ENCODE data around the gene SEZ6L2. TPM values are rescaled to one million over a fixed set of nuclear protein-coding genes. Genes with fewer than 3 reads are reported as not detected.

Gene SEZ6L2
- total and polyA plus RNA-seq, 9 of the 15 experiments (the other 6 are each of a cell fraction or from before 2014, with no cell fraction given), result 0.10 to 2.1 (median 0.72) TPM

DNA sequence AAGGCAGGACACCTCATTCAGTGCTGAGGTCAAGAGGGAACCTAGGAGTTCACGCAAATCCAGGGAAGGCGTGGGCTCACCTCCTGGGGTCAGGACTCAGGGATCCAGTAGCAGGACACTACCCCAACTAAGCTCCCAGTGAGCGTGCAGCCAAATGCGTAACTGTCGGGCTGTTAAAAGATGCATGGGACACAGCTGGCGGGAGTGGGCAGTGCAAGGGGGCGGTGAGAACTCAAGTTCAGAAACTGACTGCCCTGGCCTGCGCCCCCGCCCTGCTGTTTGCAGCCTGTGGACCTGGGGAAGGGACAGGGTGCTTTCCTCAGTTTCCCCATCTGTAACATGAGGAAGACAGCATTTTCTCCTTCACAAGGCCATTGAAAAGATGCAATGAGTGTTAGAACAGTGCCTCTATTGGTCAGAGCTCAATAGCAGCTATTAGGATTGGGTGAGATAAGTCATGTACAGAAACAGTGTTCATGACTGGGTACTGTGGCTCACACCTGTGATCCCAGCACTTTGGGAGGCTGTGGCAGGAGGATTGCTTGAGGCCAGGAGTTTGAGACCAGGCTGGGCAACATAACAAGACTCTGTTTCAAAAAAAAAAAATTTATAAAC, 56.5 kb downstream of the SEZ6L2 start (continued):
- no peak for TF ChIP-seq RNF2 (IDR thresholded peaks at IDR 0.05)
- TF ChIP-seq, protein P1, sequence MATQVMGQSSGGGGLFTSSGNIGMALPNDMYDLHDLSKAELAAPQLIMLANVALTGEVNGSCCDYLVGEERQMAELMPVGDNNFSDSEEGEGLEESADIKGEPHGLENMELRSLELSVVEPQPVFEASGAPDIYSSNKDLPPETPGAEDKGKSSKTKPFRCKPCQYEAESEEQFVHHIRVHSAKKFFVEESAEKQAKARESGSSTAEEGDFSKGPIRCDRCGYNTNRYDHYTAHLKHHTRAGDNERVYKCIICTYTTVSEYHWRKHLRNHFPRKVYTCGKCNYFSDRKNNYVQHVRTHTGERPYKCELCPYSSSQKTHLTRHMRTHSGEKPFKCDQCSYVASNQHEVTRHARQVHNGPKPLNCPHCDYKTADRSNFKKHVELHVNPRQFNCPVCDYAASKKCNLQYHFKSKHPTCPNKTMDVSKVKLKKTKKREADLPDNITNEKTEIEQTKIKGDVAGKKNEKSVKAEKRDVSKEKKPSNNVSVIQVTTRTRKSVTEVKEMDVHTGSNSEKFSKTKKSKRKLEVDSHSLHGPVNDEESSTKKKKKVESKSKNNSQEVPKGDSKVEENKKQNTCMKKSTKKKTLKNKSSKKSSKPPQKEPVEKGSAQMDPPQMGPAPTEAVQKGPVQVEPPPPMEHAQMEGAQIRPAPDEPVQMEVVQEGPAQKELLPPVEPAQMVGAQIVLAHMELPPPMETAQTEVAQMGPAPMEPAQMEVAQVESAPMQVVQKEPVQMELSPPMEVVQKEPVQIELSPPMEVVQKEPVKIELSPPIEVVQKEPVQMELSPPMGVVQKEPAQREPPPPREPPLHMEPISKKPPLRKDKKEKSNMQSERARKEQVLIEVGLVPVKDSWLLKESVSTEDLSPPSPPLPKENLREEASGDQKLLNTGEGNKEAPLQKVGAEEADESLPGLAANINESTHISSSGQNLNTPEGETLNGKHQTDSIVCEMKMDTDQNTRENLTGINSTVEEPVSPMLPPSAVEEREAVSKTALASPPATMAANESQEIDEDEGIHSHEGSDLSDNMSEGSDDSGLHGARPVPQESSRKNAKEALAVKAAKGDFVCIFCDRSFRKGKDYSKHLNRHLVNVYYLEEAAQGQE (IDR thresholded peaks at IDR 0.05; ENCODE audit: borderline replicate concordance), result no peak
- TF ChIP-seq, protein P1 (CRISPR knock-in tag; IDR thresholded peaks at IDR 0.05; ENCODE audit: low read depth), result no peak
- TF ChIP-seq, protein P2, sequence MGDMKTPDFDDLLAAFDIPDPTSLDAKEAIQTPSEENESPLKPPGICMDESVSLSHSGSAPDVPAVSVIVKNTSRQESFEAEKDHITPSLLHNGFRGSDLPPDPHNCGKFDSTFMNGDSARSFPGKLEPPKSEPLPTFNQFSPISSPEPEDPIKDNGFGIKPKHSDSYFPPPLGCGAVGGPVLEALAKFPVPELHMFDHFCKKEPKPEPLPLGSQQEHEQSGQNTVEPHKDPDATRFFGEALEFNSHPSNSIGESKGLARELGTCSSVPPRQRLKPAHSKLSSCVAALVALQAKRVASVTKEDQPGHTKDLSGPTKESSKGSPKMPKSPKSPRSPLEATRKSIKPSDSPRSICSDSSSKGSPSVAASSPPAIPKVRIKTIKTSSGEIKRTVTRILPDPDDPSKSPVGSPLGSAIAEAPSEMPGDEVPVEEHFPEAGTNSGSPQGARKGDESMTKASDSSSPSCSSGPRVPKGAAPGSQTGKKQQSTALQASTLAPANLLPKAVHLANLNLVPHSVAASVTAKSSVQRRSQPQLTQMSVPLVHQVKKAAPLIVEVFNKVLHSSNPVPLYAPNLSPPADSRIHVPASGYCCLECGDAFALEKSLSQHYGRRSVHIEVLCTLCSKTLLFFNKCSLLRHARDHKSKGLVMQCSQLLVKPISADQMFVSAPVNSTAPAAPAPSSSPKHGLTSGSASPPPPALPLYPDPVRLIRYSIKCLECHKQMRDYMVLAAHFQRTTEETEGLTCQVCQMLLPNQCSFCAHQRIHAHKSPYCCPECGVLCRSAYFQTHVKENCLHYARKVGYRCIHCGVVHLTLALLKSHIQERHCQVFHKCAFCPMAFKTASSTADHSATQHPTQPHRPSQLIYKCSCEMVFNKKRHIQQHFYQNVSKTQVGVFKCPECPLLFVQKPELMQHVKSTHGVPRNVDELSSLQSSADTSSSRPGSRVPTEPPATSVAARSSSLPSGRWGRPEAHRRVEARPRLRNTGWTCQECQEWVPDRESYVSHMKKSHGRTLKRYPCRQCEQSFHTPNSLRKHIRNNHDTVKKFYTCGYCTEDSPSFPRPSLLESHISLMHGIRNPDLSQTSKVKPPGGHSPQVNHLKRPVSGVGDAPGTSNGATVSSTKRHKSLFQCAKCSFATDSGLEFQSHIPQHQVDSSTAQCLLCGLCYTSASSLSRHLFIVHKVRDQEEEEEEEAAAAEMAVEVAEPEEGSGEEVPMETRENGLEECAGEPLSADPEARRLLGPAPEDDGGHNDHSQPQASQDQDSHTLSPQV (IDR thresholded peaks at IDR 0.05), result no peak
- no peak for TF ChIP-seq SMAD1 (IDR thresholded peaks at IDR 0.05; ENCODE audit: low read depth, low read length, partially characterized antibody)
- TF ChIP-seq MCM7 (IDR thresholded peaks at IDR 0.05), result no peak
- TF ChIP-seq, protein P3, sequence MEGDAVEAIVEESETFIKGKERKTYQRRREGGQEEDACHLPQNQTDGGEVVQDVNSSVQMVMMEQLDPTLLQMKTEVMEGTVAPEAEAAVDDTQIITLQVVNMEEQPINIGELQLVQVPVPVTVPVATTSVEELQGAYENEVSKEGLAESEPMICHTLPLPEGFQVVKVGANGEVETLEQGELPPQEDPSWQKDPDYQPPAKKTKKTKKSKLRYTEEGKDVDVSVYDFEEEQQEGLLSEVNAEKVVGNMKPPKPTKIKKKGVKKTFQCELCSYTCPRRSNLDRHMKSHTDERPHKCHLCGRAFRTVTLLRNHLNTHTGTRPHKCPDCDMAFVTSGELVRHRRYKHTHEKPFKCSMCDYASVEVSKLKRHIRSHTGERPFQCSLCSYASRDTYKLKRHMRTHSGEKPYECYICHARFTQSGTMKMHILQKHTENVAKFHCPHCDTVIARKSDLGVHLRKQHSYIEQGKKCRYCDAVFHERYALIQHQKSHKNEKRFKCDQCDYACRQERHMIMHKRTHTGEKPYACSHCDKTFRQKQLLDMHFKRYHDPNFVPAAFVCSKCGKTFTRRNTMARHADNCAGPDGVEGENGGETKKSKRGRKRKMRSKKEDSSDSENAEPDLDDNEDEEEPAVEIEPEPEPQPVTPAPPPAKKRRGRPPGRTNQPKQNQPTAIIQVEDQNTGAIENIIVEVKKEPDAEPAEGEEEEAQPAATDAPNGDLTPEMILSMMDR (IDR thresholded peaks at IDR 0.05 in 2 of 3, conservative IDR thresholded peaks at IDR 0.05 in 1 of 3; ENCODE audit: insufficient read depth in 2 of 3, low read depth in 1 of 3, low read length in 3 of 3), result peak; percentile 10 to 43 (median 24); a peak in 5 of 6 replicates
- no peak for TF ChIP-seq PCBP1 (IDR thresholded peaks at IDR 0.05; ENCODE audit: low read depth, low read length, poor library complexity, severe bottlenecking)
- TF ChIP-seq, protein P4, sequence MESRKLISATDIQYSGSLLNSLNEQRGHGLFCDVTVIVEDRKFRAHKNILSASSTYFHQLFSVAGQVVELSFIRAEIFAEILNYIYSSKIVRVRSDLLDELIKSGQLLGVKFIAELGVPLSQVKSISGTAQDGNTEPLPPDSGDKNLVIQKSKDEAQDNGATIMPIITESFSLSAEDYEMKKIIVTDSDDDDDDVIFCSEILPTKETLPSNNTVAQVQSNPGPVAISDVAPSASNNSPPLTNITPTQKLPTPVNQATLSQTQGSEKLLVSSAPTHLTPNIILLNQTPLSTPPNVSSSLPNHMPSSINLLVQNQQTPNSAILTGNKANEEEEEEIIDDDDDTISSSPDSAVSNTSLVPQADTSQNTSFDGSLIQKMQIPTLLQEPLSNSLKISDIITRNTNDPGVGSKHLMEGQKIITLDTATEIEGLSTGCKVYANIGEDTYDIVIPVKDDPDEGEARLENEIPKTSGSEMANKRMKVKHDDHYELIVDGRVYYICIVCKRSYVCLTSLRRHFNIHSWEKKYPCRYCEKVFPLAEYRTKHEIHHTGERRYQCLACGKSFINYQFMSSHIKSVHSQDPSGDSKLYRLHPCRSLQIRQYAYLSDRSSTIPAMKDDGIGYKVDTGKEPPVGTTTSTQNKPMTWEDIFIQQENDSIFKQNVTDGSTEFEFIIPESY (CRISPR knock-in tag; IDR thresholded peaks at IDR 0.05), result peak; percentile 79

All from K562 (cell line).